ENCODE data around the gene PHACTR1. TPM values are rescaled to one million over a fixed set of nuclear protein-coding genes. Genes with fewer than 3 reads are reported as not detected.

The PHACTR1 gene
- total RNA-seq, 1 experiment from 2014 or later, result 0.05 TPM

DNA sequence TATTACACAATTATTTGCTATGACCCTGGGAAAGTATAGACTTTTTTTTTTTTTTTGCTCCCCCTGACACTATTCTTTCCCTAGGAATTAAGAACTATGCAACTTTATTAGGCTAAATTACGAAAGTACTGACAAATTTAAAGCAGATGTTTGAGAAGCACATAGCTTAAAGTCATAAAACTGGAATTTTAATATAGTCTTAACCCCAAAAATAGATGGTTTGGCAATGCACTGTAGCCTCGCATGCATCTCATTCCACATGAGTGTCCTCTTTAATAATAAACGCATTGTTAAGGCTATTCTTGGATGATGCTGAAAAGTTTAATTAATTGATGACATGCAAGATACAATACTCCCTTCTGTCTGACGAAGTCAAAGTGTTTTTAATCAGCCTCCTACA, 562.4 kb downstream of the PHACTR1 start:
- Histone ChIP-seq H3K4me1 (ENCODE audit: control insufficient read depth, insufficient read depth, low read length) (no peaks in the 10 kb centered on the region), H3K27me3 (ENCODE audit: control insufficient read depth, insufficient read depth, low read length) (no peaks in the 10 kb centered on the region; the same call in 1 of the 2 replicates), H3K27ac (ENCODE audit: low read length) (no peak overlapping the region), H3K9me3 (ENCODE audit: control insufficient read depth, insufficient read depth, low read depth, low read length) (no peaks in the 10 kb centered on the region), H3K4me3 (ENCODE audit: low read depth in 2 of 2, low read length in 2 of 2) (no peak overlapping the region), H3K36me3 (ENCODE audit: control insufficient read depth, insufficient read depth, low read length) (no peaks in the 10 kb centered on the region)
- POLR2A ChIA-PET, result no interaction called here
- in situ Hi-C loops (cut with HindIII; ENCODE audit: low pct_unique_long_range_greater_than_20kb, low sequenced_read_pairs) (no loop called here), intact Hi-C loops (cut with micrococcal nuclease; ENCODE audit: unreplicated experiment) (no loop called here)
- DNase-seq (ENCODE audit: low read depth, low spot score) (no peak), ATAC-seq (no peak)
- no TSS peak for BruUV-seq (replicated peaks)
- TF ChIP-seq, protein P1, sequence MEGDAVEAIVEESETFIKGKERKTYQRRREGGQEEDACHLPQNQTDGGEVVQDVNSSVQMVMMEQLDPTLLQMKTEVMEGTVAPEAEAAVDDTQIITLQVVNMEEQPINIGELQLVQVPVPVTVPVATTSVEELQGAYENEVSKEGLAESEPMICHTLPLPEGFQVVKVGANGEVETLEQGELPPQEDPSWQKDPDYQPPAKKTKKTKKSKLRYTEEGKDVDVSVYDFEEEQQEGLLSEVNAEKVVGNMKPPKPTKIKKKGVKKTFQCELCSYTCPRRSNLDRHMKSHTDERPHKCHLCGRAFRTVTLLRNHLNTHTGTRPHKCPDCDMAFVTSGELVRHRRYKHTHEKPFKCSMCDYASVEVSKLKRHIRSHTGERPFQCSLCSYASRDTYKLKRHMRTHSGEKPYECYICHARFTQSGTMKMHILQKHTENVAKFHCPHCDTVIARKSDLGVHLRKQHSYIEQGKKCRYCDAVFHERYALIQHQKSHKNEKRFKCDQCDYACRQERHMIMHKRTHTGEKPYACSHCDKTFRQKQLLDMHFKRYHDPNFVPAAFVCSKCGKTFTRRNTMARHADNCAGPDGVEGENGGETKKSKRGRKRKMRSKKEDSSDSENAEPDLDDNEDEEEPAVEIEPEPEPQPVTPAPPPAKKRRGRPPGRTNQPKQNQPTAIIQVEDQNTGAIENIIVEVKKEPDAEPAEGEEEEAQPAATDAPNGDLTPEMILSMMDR (IDR thresholded peaks at IDR 0.05), result no peak
- TF ChIP-seq SIN3A (IDR thresholded peaks at IDR 0.05; ENCODE audit: borderline replicate concordance, insufficient read depth, low read depth, low read length) (no peak), TCF7L2 (IDR thresholded peaks at IDR 0.05; ENCODE audit: low read depth, low read length) (no peak), POLR2AphosphoS5 (IDR thresholded peaks at IDR 0.05; ENCODE audit: low read depth, low read length) (no peak)
- TF ChIP-seq, protein P2, sequence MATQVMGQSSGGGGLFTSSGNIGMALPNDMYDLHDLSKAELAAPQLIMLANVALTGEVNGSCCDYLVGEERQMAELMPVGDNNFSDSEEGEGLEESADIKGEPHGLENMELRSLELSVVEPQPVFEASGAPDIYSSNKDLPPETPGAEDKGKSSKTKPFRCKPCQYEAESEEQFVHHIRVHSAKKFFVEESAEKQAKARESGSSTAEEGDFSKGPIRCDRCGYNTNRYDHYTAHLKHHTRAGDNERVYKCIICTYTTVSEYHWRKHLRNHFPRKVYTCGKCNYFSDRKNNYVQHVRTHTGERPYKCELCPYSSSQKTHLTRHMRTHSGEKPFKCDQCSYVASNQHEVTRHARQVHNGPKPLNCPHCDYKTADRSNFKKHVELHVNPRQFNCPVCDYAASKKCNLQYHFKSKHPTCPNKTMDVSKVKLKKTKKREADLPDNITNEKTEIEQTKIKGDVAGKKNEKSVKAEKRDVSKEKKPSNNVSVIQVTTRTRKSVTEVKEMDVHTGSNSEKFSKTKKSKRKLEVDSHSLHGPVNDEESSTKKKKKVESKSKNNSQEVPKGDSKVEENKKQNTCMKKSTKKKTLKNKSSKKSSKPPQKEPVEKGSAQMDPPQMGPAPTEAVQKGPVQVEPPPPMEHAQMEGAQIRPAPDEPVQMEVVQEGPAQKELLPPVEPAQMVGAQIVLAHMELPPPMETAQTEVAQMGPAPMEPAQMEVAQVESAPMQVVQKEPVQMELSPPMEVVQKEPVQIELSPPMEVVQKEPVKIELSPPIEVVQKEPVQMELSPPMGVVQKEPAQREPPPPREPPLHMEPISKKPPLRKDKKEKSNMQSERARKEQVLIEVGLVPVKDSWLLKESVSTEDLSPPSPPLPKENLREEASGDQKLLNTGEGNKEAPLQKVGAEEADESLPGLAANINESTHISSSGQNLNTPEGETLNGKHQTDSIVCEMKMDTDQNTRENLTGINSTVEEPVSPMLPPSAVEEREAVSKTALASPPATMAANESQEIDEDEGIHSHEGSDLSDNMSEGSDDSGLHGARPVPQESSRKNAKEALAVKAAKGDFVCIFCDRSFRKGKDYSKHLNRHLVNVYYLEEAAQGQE (IDR thresholded peaks at IDR 0.05; ENCODE audit: insufficient read depth in 1 of 2, low read depth in 2 of 2, low read length in 1 of 2), result no peak
- CTCF ChIA-PET, result no interaction called here

DNA sequence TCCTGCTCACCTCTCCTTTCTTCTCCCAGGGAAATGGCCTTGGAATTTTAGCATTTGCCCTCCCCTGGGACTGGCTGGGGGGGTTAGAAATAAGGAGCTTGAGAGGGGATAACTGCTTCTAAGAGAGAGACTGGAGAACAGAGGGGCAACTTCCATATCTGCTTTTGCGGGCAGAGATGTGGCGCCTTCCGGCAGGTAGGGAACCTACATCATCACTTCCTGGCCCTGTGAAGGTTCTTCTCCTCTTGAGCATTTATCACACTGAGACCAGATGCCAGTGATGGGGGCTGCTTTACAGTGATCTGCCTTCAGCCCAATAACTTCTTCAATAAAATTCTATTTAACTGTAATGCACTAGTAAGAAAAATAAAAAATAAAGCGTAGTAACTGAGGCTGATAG, 563.7 kb downstream of the PHACTR1 start:
- ChIA-PET POLR2A (no interaction called here), CTCF (no interaction called here)
- ATAC-seq (no peak), DNase-seq (ENCODE audit: low read depth, low spot score) (no peak)
- TF ChIP-seq POLR2AphosphoS5 (IDR thresholded peaks at IDR 0.05; ENCODE audit: low read depth, low read length) (no peak), TCF7L2 (IDR thresholded peaks at IDR 0.05; ENCODE audit: low read depth, low read length) (no peak), SIN3A (IDR thresholded peaks at IDR 0.05; ENCODE audit: borderline replicate concordance, insufficient read depth, low read depth, low read length) (no peak)
- TF ChIP-seq, protein P2 (IDR thresholded peaks at IDR 0.05; ENCODE audit: insufficient read depth in 1 of 2, low read depth in 2 of 2, low read length in 1 of 2), result no peak
- TF ChIP-seq, protein P1 (IDR thresholded peaks at IDR 0.05), result no peak
- Histone ChIP-seq H3K9me3 (ENCODE audit: control insufficient read depth, insufficient read depth, low read depth, low read length) (no peaks in the 10 kb centered on the region), H3K4me3 (ENCODE audit: low read depth in 2 of 2, low read length in 2 of 2) (no peak overlapping the region), H3K36me3 (ENCODE audit: control insufficient read depth, insufficient read depth, low read length) (no peaks in the 10 kb centered on the region), H3K27me3 (ENCODE audit: control insufficient read depth, insufficient read depth, low read length) (no peaks in the 10 kb centered on the region), H3K4me1 (ENCODE audit: control insufficient read depth, insufficient read depth, low read length) (no peaks in the 10 kb centered on the region), H3K27ac (ENCODE audit: low read length) (no peak overlapping the region)
- intact Hi-C loops (cut with micrococcal nuclease; ENCODE audit: unreplicated experiment), result no loop called here
- BruUV-seq (replicated peaks), result no TSS peak
- in situ Hi-C loops (cut with HindIII; ENCODE audit: low pct_unique_long_range_greater_than_20kb, low sequenced_read_pairs), result no loop called here
